Urothelium cell line (cell line): ENCODE measurements around the gene RLN3.
A peak's percentile ranks its signal among the peaks of the same experiment; 100 is the strongest.

Source experiments
- DNase-seq: peaks from one replicate; pipeline ENCODE4 v3.0.0; 2011; ENCODE audit warnings: low spot score, mixed read lengths
- FAIRE-seq: peaks from 2 replicates; lab custom pipeline; 2011; peaks lifted over from hg19 to GRCh38; lab: Jason Lieb, UNC

The RLN3 gene

GRCh38 chr19:14027856-14028450 lies at the start of gene RLN3:
TSS of gene RLN3 (plus strand) at chr19:14028148. CDS start at chr19:14028205, 57 bp downstream.
- DNase-seq (no peak), FAIRE-seq (no peak)

GRCh38 chr19:13978351-13979243 lies 49.4 kb upstream of the RLN3 start:
- DNase-seq (no peak), FAIRE-seq (no peak)

GRCh38 chr19:13979244-13979615 lies 48.7 kb upstream of the RLN3 start:
- FAIRE-seq = no peak
- DNase-seq = no peak

- DNase-seq = no peak
- FAIRE-seq = no peak
These were observed 48.3 kb upstream of the RLN3 start for GRCh38 chr19:13979686-13980085.

- DNase-seq (no peak), FAIRE-seq (no peak)
These were observed 47.6 kb upstream of the RLN3 start for GRCh38 chr19:13980340-13980739.

- DNase-seq (no peak), FAIRE-seq (no peak)
These were observed 46.9 kb upstream of the RLN3 start for GRCh38 chr19:13981021-13981420.

GRCh38 chr19:13981467-13981866 lies 46.5 kb upstream of the RLN3 start:
- DNase-seq = no peak

GRCh38 chr19:13981988-13982501 lies 45.9 kb upstream of the RLN3 start:
- FAIRE-seq (no peak), DNase-seq (no peak)

More at GRCh38 chr19:13981467-13981866, 46.5 kb upstream of the RLN3 start:
- no peak for FAIRE-seq

- DNase-seq (no peak), FAIRE-seq (no peak)
These were observed 45.2 kb upstream of the RLN3 start for GRCh38 chr19:13982773-13983172.

- no peak for DNase-seq
- FAIRE-seq = no peak
These were observed 44.6 kb upstream of the RLN3 start for GRCh38 chr19:13983213-13983889.

- DNase-seq = no peak
- FAIRE-seq = no peak
These were observed 43.8 kb upstream of the RLN3 start for GRCh38 chr19:13984186-13984585.

GRCh38 chr19:13984875-13985741 lies 42.8 kb upstream of the RLN3 start:
- FAIRE-seq (no peak), DNase-seq (no peak)

GRCh38 chr19:13985771-13986347 lies 42.1 kb upstream of the RLN3 start:
- DNase-seq (peak; percentile 11), FAIRE-seq (no peak)

GRCh38 chr19:13986348-13986904 lies 41.5 kb upstream of the RLN3 start:
- DNase-seq (peak; percentile 79), FAIRE-seq (no peak)

- no peak for FAIRE-seq
These were observed 40.7 kb upstream of the RLN3 start for GRCh38 chr19:13987101-13987890.

GRCh38 chr19:13989487-13989886 lies 38.5 kb upstream of the RLN3 start:
- no peak for FAIRE-seq
- no peak for DNase-seq

More at GRCh38 chr19:13987101-13987890, 40.7 kb upstream of the RLN3 start:
- no peak for DNase-seq

GRCh38 chr19:13990085-13990484 lies 37.9 kb upstream of the RLN3 start:
- DNase-seq (no peak), FAIRE-seq (no peak)

GRCh38 chr19:13992025-13992424 lies 35.9 kb upstream of the RLN3 start:
- DNase-seq (no peak), FAIRE-seq (no peak)
